Osteoblast (primary cell): Measurements from ENCODE around the gene GSG1L2. TPM values are rescaled to one million over a fixed set of nuclear protein-coding genes. Genes with fewer than 3 reads are reported as not detected.

ENCODE experiments used
- DNase-seq: peaks from one replicate; pipeline ENCODE4 v3.0.0; 2011; ENCODE audit warnings: low spot score, mixed read lengths; ENCODE audit not compliant: insufficient read length; ENCODE audit errors: missing footprints
- H2AFZ ChIP-seq: 2 replicates; pipeline ENCODE4 v1.6.0; 2011; ENCODE audit warnings: mild to moderate bottlenecking, low read length
- H3K27ac ChIP-seq: 2 replicates; pipeline ENCODE4 v1.5.1; 2011; ENCODE audit warnings: mild to moderate bottlenecking, low read depth, low read length, moderate library complexity
- H3K27me3 ChIP-seq: 2 replicates; pipeline ENCODE4 v1.6.0; 2012; ENCODE audit warnings: mild to moderate bottlenecking, control low read depth, inconsistent platforms, low read length, moderate library complexity; ENCODE audit not compliant: insufficient read depth
- H3K36me3 ChIP-seq: 2 replicates; pipeline ENCODE4 v1.5.1; 2011; ENCODE audit warnings: mild to moderate bottlenecking, low read length, control low read depth, moderate library complexity; ENCODE audit not compliant: insufficient read depth
- H3K4me1 ChIP-seq: 2 replicates; pipeline ENCODE4 v1.5.1; 2011; ENCODE audit warnings: mild to moderate bottlenecking, low read length, control low read depth, moderate library complexity; ENCODE audit not compliant: insufficient read depth
- H3K4me2 ChIP-seq: 2 replicates; pipeline ENCODE4 v1.6.0; 2011; ENCODE audit warnings: mild to moderate bottlenecking, low read length; ENCODE audit not compliant: insufficient read depth
- H3K4me3 ChIP-seq: fragments of 200-600 bp; sonication (generic); 3 replicates; pipeline ENCODE4 v1.5.1; 2012; ENCODE audit warnings: mild to moderate bottlenecking, low read length, inconsistent platforms; ENCODE audit not compliant: insufficient read depth
- H3K79me2 ChIP-seq: 2 replicates; pipeline ENCODE4 v1.6.0; 2012; ENCODE audit warnings: mild to moderate bottlenecking, low read length, control low read depth, inconsistent platforms; ENCODE audit not compliant: insufficient read depth
- H3K9me3 ChIP-seq: 2 replicates; pipeline ENCODE4 v1.5.1; 2011; ENCODE audit warnings: low read depth, low read length, control low read depth
- H4K20me1 ChIP-seq: 2 replicates; pipeline ENCODE4 v1.6.0; 2012; ENCODE audit warnings: mild to moderate bottlenecking, low read length, control low read depth; ENCODE audit not compliant: insufficient read depth
- CTCF ChIP-seq: IDR thresholded peaks from 2 replicates; pipeline ENCODE4 v1.5.1; 2011; ENCODE audit warnings: mild to moderate bottlenecking, low read depth, low read length, moderate library complexity; ENCODE audit errors: extremely low read depth
- total RNA-seq: library from RNA; depleted of rRNA; stranded (reverse); fragments of >200 nt; gene quantifications from 2 replicates; pipeline ENCODE4 v1.2.3, GENCODE V29; 2012

GSG1L2 gene
- total RNA-seq, 1 donor, result not detected

GRCh38 chr17:9862220-9862619, 40.3 kb upstream of the GSG1L2 start:
- H3K9me3 ChIP-seq, result no peaks in the 10 kb centered on the region
- H3K27me3 ChIP-seq, result no peaks in the 10 kb centered on the region
- no peaks in the 10 kb centered on the region for H3K4me1 ChIP-seq
- TF ChIP-seq CTCF, result no peak
- H3K27ac ChIP-seq, result no peak overlapping the region
- H2AFZ ChIP-seq, result no peak overlapping the region
- H3K79me2 ChIP-seq, result no peaks in the 10 kb centered on the region
- no peaks in the 10 kb centered on the region for H4K20me1 ChIP-seq
- DNase-seq, result no peak
- no peak overlapping the region for H3K4me2 ChIP-seq
- H3K36me3 ChIP-seq, result no peaks in the 10 kb centered on the region
- H3K4me3 ChIP-seq, result no peak overlapping the region

DNA sequence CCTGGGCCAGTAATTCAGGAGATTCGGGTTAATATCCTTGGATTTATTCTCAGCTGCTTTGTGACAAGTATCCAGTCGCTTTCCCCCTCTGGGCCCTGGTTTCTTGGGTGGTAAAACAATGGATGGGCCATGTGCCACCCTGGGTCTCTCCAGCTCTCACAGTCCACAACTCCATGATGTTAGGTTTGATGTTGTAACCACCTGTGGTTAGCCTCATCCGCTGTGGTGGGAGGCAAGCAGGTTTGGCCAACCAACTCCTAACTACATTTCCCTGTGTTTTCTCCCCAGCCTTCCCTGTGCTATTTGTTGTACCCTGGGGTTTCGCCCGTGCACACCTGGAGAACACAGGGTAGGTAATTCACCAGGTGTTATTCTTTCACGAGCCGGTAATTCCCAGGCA, 39.0 kb upstream of the GSG1L2 start:
- H3K4me3 ChIP-seq, result no peak overlapping the region
- no peak overlapping the region for H3K4me2 ChIP-seq
- H2AFZ ChIP-seq, result no peak overlapping the region
- no peaks in the 10 kb centered on the region for H3K9me3 ChIP-seq
- no peaks in the 10 kb centered on the region for H4K20me1 ChIP-seq
- H3K4me1 ChIP-seq, result no peaks in the 10 kb centered on the region
- no peaks in the 10 kb centered on the region for H3K36me3 ChIP-seq
- no peak for TF ChIP-seq CTCF
- no peaks in the 10 kb centered on the region for H3K79me2 ChIP-seq
- no peaks in the 10 kb centered on the region for H3K27me3 ChIP-seq
- H3K27ac ChIP-seq, result no peak overlapping the region
- no peak for DNase-seq

DNA sequence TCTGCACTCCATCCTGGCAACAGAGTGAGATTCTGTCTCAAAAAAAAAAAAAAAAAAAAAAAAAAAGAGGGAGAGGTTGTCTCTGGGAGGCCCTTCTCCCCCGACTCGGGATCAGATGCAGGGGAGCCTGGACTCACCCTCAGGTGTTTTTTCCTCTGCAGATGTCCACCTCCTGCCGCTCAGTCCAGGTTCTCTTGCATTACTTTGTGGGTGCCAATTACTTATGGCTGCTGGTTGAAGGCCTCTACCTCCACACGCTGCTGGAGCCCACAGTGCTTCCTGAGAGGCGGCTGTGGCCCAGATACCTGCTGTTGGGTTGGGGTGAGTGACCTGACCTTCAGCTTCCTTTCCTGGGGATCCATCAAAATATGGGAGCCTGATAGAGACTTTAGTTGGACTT, 37.9 kb upstream of the GSG1L2 start:
- no peak overlapping the region for H3K4me3 ChIP-seq
- no peaks in the 10 kb centered on the region for H3K4me1 ChIP-seq
- H4K20me1 ChIP-seq, result no peaks in the 10 kb centered on the region
- H3K79me2 ChIP-seq, result no peaks in the 10 kb centered on the region
- no peak overlapping the region for H3K27ac ChIP-seq
- H3K36me3 ChIP-seq, result no peaks in the 10 kb centered on the region
- no peaks in the 10 kb centered on the region for H3K9me3 ChIP-seq
- DNase-seq, result no peak
- no peak overlapping the region for H3K4me2 ChIP-seq
- TF ChIP-seq CTCF, result no peak
- no peaks in the 10 kb centered on the region for H3K27me3 ChIP-seq
- no peak overlapping the region for H2AFZ ChIP-seq

GRCh38 chr17:9855036-9855435, 33.2 kb upstream of the GSG1L2 start:
- Histone ChIP-seq H3K36me3 (no peaks in the 10 kb centered on the region), H3K4me3 (no peak overlapping the region), H3K4me1 (no peaks in the 10 kb centered on the region), H3K9me3 (no peaks in the 10 kb centered on the region), H3K27me3 (no peaks in the 10 kb centered on the region), H3K79me2 (no peaks in the 10 kb centered on the region), H3K27ac (no peak overlapping the region), H4K20me1 (no peaks in the 10 kb centered on the region), H2AFZ (no peak overlapping the region), H3K4me2 (no peak overlapping the region)
- DNase-seq, result no peak
- no peak for TF ChIP-seq CTCF
